HG03103 (cell line): Measurements from ENCODE around the gene CTNNA2.

ENCODE experiments used
- ATAC-seq: cut with Tn5 transposase; IDR thresholded peaks from one replicate; pipeline ENCODE4 v1.9.1; 2021; ENCODE audit warnings: low read depth; ENCODE audit not compliant: unreplicated experiment

CTNNA2 gene

DNA sequence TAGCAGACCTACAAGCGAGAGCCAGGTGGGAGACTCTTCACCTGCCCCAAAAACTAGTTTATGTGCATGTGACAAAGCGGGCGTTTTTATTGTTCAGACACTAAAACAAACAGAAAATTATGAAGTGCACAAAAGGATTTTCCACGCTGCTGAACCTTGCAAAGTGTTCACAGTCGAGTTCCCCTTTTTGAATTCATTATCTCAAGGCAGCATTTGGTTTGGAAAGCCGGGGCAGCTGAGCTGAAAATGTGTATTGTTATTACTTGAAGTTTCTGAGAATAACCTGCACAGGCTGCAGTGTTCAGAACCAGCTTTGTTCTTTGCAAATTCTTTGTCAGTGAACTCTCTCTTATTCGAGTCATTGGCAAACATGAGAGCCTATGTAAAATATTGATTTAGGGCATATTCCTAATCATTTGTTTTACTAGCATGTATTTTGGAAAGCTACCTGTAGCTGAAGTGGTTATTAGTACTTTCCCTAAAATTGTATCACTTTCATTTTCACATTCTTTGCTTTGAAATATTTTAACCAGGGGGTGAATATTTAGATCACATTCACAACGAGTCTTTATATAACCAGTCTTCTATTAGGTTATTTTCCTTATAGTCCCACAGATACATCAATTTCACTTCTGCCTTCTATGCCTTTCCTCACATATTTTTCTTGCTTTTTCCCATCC is 732.2 kb downstream of the CTNNA2 start:
- ATAC-seq = no peak

- no peak for ATAC-seq
Measured at GRCh38 chr2:80246534-80246933, 733.7 kb downstream of the CTNNA2 start.

- ATAC-seq = no peak
Measured at GRCh38 chr2:80247339-80247738, 734.5 kb downstream of the CTNNA2 start.

GRCh38 chr2:80248146-80248545 is 735.3 kb downstream of the CTNNA2 start:
- ATAC-seq = no peak

DNA sequence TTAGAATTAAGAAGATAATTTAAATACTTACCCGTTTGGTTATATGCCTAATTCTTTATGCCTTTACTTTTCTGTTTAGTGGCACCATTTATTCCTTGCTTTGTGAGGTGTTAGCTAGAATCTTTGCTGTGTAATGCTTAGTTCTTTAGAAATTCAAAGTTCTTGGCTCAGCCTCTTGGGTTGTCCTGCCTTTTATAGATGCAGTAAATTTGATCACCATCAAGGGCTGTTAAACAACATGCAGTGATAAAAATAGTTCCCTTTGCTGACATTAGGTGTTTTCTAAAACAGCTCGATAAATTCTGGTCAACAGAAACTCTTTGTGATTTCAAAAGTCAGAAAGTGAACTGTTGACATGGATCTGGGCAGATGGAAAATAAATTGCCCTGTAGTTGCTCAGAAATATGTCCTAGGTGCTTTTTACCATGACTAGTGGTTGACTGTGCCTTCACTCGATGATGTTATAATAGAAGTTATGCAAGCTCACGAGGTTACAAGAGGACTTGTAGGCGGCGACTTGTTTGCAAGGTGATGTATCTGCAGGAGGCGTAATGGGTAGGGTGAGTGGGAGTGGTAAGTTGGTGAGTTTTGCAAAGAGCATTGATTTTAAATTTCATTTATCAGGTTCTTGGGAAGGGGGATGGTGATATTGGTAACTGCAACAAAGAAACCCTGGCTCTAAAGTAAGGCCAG is 739.6 kb downstream of the CTNNA2 start:
- no peak for ATAC-seq

- no peak for ATAC-seq
Measured at GRCh38 chr2:80255918-80256781, 743.3 kb downstream of the CTNNA2 start.

GRCh38 chr2:80256782-80257167 is 743.9 kb downstream of the CTNNA2 start:
- no peak for ATAC-seq

DNA sequence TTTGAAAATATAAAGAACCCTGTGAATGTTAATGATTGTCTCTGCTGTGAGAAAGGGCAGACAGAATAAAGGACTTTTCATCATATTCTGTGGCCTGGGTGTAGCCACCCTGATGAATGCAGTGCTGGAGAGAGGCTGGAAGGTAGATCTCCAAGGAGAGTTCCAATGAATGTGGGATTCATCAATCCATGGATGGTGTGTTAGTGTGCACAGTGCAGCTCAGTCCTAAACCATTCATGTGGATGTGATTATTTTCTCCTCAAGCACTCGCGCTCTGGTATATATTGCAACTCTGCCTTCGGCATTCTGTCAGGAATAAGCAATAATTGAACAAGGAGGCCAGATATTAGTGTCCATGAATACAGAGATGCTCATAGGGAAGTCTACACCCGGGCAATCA is 744.6 kb downstream of the CTNNA2 start:
- no peak for ATAC-seq

DNA sequence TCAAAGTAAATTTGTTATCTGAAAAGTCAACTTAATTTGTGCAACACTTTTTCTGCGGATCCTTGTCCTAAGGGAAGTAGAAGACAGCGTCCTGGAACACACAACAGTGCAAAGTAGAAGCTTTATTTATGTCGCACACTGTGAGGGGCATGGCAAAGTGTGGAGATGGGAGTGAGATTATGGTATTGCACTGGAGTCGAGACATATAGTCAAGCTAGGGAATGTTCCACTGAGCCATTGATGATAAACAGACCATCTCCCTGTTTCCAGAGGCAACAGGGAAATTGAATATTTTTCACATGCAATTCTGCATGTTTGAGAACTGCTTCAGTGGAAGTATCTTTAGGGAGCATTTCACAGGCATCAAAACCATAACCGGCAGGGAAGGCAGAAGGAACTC is 745.5 kb downstream of the CTNNA2 start:
- ATAC-seq = no peak

DNA sequence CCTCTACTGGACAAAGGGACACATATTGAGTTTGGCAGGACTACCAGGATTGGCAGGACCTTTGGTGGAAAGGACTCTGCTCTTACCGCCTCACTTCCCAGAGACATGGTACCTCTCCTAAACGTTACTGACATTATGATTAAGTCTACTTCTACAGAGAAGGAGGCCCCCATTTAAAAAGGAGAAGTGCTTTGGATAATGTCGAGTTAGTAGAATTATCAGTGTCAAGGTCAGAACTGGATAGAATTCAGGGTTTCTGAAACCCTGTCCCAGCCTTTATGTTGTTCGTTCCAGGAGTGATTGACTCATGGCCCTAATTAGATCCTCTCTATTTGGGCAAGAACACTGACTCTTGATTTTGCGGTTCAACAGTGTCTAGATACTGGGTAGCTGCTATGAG is 745.9 kb downstream of the CTNNA2 start:
- no peak for ATAC-seq

GRCh38 chr2:80259292-80259691 is 746.4 kb downstream of the CTNNA2 start:
- no peak for ATAC-seq

DNA sequence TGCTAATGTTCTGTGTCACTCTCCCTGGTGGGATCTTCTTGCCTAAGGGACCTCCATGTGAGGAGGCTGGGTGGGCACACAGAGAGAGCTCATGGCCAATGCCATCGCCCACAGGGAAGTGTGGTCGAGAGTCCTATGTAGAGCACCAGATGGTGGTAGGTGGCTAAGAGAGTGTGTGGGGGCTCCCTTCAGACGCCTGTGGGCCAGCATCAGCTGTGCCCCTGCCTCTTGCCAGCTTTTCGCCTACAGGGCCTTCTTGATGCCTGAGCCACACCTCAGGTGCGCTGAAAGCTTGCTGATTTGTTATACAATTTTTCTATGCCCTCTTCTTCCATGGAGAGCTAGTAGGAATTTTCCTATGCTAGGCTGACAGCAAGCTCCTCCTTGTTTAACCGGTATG is 753.4 kb downstream of the CTNNA2 start:
- ATAC-seq = no peak

GRCh38 chr2:80269806-80270205 is 757.0 kb downstream of the CTNNA2 start:
- ATAC-seq = no peak

- no peak for ATAC-seq
Measured at GRCh38 chr2:80280598-80280997, 767.7 kb downstream of the CTNNA2 start.

DNA sequence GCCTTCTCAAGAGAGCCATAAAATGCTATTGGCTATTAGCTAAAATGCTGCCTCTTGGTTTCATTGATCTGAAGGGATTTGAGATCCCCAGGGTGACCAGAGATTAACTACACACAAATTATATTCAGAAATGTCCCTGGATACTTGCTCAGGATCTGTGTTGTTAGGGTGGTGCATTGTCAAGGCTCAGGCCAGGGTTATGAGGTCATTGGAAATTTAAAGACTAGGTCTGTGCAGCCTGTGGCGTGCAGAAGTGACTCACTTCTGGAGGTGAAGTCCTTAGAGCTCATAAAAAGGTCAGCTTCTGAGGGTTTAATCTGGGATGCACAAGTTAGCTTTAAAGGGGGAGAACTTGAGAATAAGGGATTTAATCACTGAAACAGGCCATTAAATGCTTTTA is 768.2 kb downstream of the CTNNA2 start:
- ATAC-seq = no peak

DNA sequence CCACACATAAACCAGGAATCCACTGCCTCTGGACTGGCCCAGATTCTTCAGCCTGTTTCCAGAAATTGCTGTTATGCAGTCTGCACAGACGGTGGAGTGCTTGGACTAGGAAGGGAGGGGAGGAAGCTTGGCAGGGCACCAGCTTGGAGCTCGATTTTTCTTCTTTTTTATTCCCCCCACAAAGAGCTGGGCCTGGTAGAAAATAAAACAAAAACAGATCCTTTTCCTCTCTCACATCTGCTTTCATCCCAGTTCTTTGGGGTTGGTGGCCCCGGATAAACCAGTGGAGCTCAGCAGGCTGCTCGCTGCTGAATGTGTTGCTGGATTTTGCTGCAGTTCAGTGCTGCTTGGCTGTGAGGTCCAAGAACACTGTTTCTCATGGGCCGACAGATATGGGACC is 775.7 kb downstream of the CTNNA2 start:
- ATAC-seq = no peak

DNA sequence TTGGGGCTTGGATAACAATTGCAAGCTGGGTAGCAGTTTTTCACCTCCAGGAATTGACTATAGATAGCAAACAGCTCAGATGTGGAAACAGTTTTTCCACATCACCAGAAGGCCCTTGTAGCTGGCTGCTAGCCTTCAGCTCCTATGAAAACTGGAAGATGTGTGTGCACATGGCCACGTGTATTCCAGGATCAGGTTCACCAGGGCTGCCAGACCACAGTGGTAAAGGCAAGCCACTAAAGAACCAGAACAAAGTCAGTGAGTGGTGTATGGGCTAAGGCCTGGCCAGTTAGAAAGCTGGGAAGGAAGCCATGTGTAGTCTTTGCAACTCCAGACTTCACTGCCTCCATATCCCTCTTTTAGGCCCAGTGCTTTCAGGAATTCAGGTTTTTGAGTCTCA is 778.8 kb downstream of the CTNNA2 start:
- ATAC-seq = no peak

GRCh38 chr2:80292474-80292873 is 779.6 kb downstream of the CTNNA2 start:
- no peak for ATAC-seq

DNA sequence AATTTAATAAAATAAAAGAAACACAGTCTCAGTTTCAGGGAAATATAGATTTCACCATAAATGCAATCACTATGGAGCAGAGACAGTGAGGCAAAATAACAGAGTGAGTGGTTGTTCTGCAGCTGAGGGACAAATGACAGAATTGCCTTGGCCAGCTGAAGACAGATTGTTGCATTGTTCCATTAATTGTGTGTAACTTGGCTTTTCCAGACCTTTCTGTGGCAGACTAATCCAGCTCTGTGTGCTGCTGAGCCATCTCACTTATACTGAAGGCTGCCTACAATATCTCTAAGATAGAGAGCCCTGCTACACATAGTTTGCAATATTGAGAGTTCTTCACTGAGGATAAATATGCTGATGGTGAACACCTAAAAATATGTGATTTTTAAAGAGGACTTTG is 780.2 kb downstream of the CTNNA2 start:
- ATAC-seq = no peak

DNA sequence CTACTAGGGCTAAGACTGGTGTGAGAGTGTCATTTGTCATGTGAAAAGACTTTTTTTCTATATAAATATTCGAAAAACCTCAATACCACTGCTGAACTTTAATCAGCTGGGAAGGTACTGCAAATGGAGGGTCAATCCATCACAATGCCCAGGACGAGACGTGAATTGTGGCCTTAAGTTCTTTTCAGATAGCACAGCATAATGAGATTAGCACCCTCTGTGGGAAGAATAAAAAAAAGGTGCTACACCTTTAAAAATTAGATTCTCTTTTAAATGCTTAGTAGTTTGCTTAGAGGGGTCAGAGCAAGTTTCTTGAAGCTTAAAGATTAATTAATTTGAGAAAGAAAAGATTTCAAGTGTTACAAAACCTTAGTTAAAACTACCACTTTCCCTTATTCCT is 786.1 kb downstream of the CTNNA2 start:
- no peak for ATAC-seq

DNA sequence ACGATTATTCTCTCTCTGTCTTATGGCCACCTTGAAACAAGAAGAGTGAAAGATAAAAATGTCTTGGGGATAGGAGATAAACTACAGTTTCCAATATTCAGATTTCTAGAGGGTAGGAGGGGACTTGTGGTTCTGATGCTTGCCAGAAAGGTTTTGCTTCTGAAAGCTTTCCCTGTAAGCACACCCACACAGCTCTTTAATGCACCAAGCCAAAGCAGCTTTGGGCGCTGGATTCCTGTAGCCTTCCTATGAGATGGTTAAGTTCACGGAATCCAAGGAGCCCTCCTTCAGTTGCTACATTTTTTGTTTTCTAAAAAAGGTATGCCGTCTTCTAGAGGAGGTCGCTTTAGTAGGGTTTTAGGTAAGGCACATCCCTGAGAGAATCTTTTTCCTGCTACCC is 786.8 kb downstream of the CTNNA2 start:
- no peak for ATAC-seq

- ATAC-seq = no peak
Measured at GRCh38 chr2:80300346-80300745, 787.5 kb downstream of the CTNNA2 start.
